ENCODE measurements around the gene PDXP.

PDXP gene

GRCh38 chr22:37630839-37631435, 27.6 kb upstream of the PDXP start:
- Histone ChIP-seq H3K9me3 (ENCODE audit: control insufficient read depth, low read depth, low read length) (no peaks in the 10 kb centered on the region), H3K27ac (ENCODE audit: low read length) (no peak overlapping the region), H3K4me1 (ENCODE audit: control insufficient read depth, low read depth, low read length) (peaks cover 16% of the 10 kb centered on the region), H3K36me3 (ENCODE audit: control insufficient read depth, low read depth, low read length) (no peaks in the 10 kb centered on the region), H3K9ac (ENCODE audit: low read length) (no peak overlapping the region), H3K4me3 (ENCODE audit: low read length) (no peak overlapping the region), H3K27me3 (ENCODE audit: control insufficient read depth, insufficient read depth, low read length) (no peaks in the 10 kb centered on the region)

- no peaks in the 10 kb centered on the region for H3K9me3 ChIP-seq (ENCODE audit: control insufficient read depth, low read depth, low read length)
- peaks cover 19% of the 10 kb centered on the region for H3K4me1 ChIP-seq (ENCODE audit: control insufficient read depth, low read depth, low read length)
- no peaks in the 10 kb centered on the region for H3K36me3 ChIP-seq (ENCODE audit: control insufficient read depth, low read depth, low read length)
- no peak overlapping the region for H3K27ac ChIP-seq (ENCODE audit: low read length)
- no peak overlapping the region for H3K4me3 ChIP-seq (ENCODE audit: low read length)
- no peak overlapping the region for H3K9ac ChIP-seq (ENCODE audit: low read length)
- H3K27me3 ChIP-seq (ENCODE audit: control insufficient read depth, insufficient read depth, low read length): no peaks in the 10 kb centered on the region
Measured at GRCh38 chr22:37631448-37632173, 26.9 kb upstream of the PDXP start.

GRCh38 chr22:37632174-37633088, 26.1 kb upstream of the PDXP start:
- H3K4me3 ChIP-seq (ENCODE audit: low read length): no peak overlapping the region
- H3K36me3 ChIP-seq (ENCODE audit: control insufficient read depth, low read depth, low read length): no peaks in the 10 kb centered on the region

GRCh38 chr22:37633089-37633624, 25.4 kb upstream of the PDXP start:
- Histone ChIP-seq H3K4me1 (ENCODE audit: control insufficient read depth, low read depth, low read length) (peaks cover 21% of the 10 kb centered on the region), H3K9ac (ENCODE audit: low read length) (peak overlapping the region; percentile 3), H3K27ac (ENCODE audit: low read length) (no peak overlapping the region), H3K36me3 (ENCODE audit: control insufficient read depth, low read depth, low read length) (no peaks in the 10 kb centered on the region), H3K4me3 (ENCODE audit: low read length) (no peak overlapping the region), H3K27me3 (ENCODE audit: control insufficient read depth, insufficient read depth, low read length) (no peaks in the 10 kb centered on the region), H3K9me3 (ENCODE audit: control insufficient read depth, low read depth, low read length) (no peaks in the 10 kb centered on the region)

More at GRCh38 chr22:37632174-37633088, 26.1 kb upstream of the PDXP start:
- Histone ChIP-seq H3K27ac (ENCODE audit: low read length) (no peak overlapping the region), H3K9ac (ENCODE audit: low read length) (no peak overlapping the region), H3K9me3 (ENCODE audit: control insufficient read depth, low read depth, low read length) (no peaks in the 10 kb centered on the region), H3K4me1 (ENCODE audit: control insufficient read depth, low read depth, low read length) (peaks cover 21% of the 10 kb centered on the region), H3K27me3 (ENCODE audit: control insufficient read depth, insufficient read depth, low read length) (no peaks in the 10 kb centered on the region)

- H3K27ac ChIP-seq (ENCODE audit: low read length): no peak overlapping the region
- no peaks in the 10 kb centered on the region for H3K36me3 ChIP-seq (ENCODE audit: control insufficient read depth, low read depth, low read length)
- peaks cover 22% of the 10 kb centered on the region for H3K4me1 ChIP-seq (ENCODE audit: control insufficient read depth, low read depth, low read length)
- no peaks in the 10 kb centered on the region for H3K9me3 ChIP-seq (ENCODE audit: control insufficient read depth, low read depth, low read length)
- peak overlapping the region; percentile 3 for H3K9ac ChIP-seq (ENCODE audit: low read length)
- H3K27me3 ChIP-seq (ENCODE audit: control insufficient read depth, insufficient read depth, low read length): no peaks in the 10 kb centered on the region
- H3K4me3 ChIP-seq (ENCODE audit: low read length): no peak overlapping the region
Measured at GRCh38 chr22:37633625-37634416, 24.7 kb upstream of the PDXP start.

GRCh38 chr22:37634417-37634924, 24.1 kb upstream of the PDXP start:
- Histone ChIP-seq H3K27ac (ENCODE audit: low read length) (no peak overlapping the region), H3K4me1 (ENCODE audit: control insufficient read depth, low read depth, low read length) (peaks cover 24% of the 10 kb centered on the region), H3K27me3 (ENCODE audit: control insufficient read depth, insufficient read depth, low read length) (no peaks in the 10 kb centered on the region), H3K9me3 (ENCODE audit: control insufficient read depth, low read depth, low read length) (no peaks in the 10 kb centered on the region), H3K9ac (ENCODE audit: low read length) (no peak overlapping the region), H3K36me3 (ENCODE audit: control insufficient read depth, low read depth, low read length) (no peaks in the 10 kb centered on the region), H3K4me3 (ENCODE audit: low read length) (no peak overlapping the region)

GRCh38 chr22:37635157-37635556, 23.4 kb upstream of the PDXP start:
- peaks cover 24% of the 10 kb centered on the region for H3K4me1 ChIP-seq (ENCODE audit: control insufficient read depth, low read depth, low read length)
- no peak overlapping the region for H3K4me3 ChIP-seq (ENCODE audit: low read length)
- no peaks in the 10 kb centered on the region for H3K27me3 ChIP-seq (ENCODE audit: control insufficient read depth, insufficient read depth, low read length)
- no peak overlapping the region for H3K9ac ChIP-seq (ENCODE audit: low read length)
- H3K9me3 ChIP-seq (ENCODE audit: control insufficient read depth, low read depth, low read length): no peaks in the 10 kb centered on the region
- no peaks in the 10 kb centered on the region for H3K36me3 ChIP-seq (ENCODE audit: control insufficient read depth, low read depth, low read length)
- H3K27ac ChIP-seq (ENCODE audit: low read length): no peak overlapping the region

- Histone ChIP-seq H3K9me3 (ENCODE audit: control insufficient read depth, low read depth, low read length) (no peaks in the 10 kb centered on the region), H3K27ac (ENCODE audit: low read length) (no peak overlapping the region), H3K9ac (ENCODE audit: low read length) (no peak overlapping the region), H3K4me3 (ENCODE audit: low read length) (no peak overlapping the region), H3K4me1 (ENCODE audit: control insufficient read depth, low read depth, low read length) (peaks cover 26% of the 10 kb centered on the region), H3K27me3 (ENCODE audit: control insufficient read depth, insufficient read depth, low read length) (no peaks in the 10 kb centered on the region), H3K36me3 (ENCODE audit: control insufficient read depth, low read depth, low read length) (no peaks in the 10 kb centered on the region)
Measured at GRCh38 chr22:37636186-37636948, 22.2 kb upstream of the PDXP start.

- H3K27me3 ChIP-seq (ENCODE audit: control insufficient read depth, insufficient read depth, low read length): no peaks in the 10 kb centered on the region
- H3K9ac ChIP-seq (ENCODE audit: low read length): no peak overlapping the region
- H3K4me3 ChIP-seq (ENCODE audit: low read length): no peak overlapping the region
- H3K4me1 ChIP-seq (ENCODE audit: control insufficient read depth, low read depth, low read length): peaks cover 26% of the 10 kb centered on the region
- H3K27ac ChIP-seq (ENCODE audit: low read length): no peak overlapping the region
- H3K36me3 ChIP-seq (ENCODE audit: control insufficient read depth, low read depth, low read length): no peaks in the 10 kb centered on the region
- H3K9me3 ChIP-seq (ENCODE audit: control insufficient read depth, low read depth, low read length): no peaks in the 10 kb centered on the region
Measured at GRCh38 chr22:37636949-37637273, 21.6 kb upstream of the PDXP start.

- Histone ChIP-seq H3K9me3 (ENCODE audit: control insufficient read depth, low read depth, low read length) (no peaks in the 10 kb centered on the region), H3K27me3 (ENCODE audit: control insufficient read depth, insufficient read depth, low read length) (no peaks in the 10 kb centered on the region), H3K27ac (ENCODE audit: low read length) (no peak overlapping the region), H3K36me3 (ENCODE audit: control insufficient read depth, low read depth, low read length) (no peaks in the 10 kb centered on the region), H3K9ac (ENCODE audit: low read length) (peak overlapping the region; percentile 36), H3K4me3 (ENCODE audit: low read length) (peak overlapping the region; percentile 67), H3K4me1 (ENCODE audit: control insufficient read depth, low read depth, low read length) (peaks cover 19% of the 10 kb centered on the region)
Measured at GRCh38 chr22:37638391-37639069, 20.0 kb upstream of the PDXP start.

All from iPS-18a (cell line).